Breast epithelium (tissue), 4 donors: ENCODE measurements around the gene CDC73. TPM values are rescaled to one million over a fixed set of nuclear protein-coding genes. Genes with fewer than 3 reads are reported as not detected.

ENCODE experiments used
- DNase-seq, 2 donors: peaks; one replicate each; pipeline ENCODE4 v3.0.0-alpha.2; 2019; ENCODE audit warnings: low spot score in 2 of 2
- H3K27ac ChIP-seq, 2 donors: fragments of 200-600 bp; sonication (generic) in 1 of 2; one replicate each; pipeline ENCODE4 v1.5.1; 2016 to 2019; ENCODE audit warnings: mild to moderate bottlenecking in 1 of 2
- H3K27me3 ChIP-seq, 2 donors: fragments of 200-600 bp; sonication (generic) in 1 of 2; one replicate each; pipeline versions ENCODE4 v1.5.1 to v1.6.0; 2017 to 2019; ENCODE audit warnings: control low read depth in 1 of 2, mild to moderate bottlenecking in 1 of 2
- H3K36me3 ChIP-seq: fragments of 200-600 bp; one replicate; pipeline ENCODE4 v1.5.1; 2019
- H3K4me1 ChIP-seq, 2 donors: fragments of 200-600 bp; sonication (generic); one replicate each; pipeline ENCODE4 v1.5.1; 2016 to 2019; ENCODE audit warnings: control low read depth in 1 of 2
- H3K4me3 ChIP-seq, 3 donors: fragments of 200-600 bp; sonication (generic); 1 replicate in 2 of 3; 2 replicates in 1 of 3; pipeline ENCODE4 v1.5.1; 2016 to 2019; ENCODE audit warnings: mild to moderate bottlenecking in 3 of 3, moderate library complexity in 2 of 3
- H3K9me3 ChIP-seq, 2 donors: fragments of 200-600 bp; sonication (generic) in 1 of 2; one replicate each; pipeline ENCODE4 v1.5.1; 2016 to 2019; ENCODE audit warnings: control low read depth in 1 of 2
- POLR2A ChIP-seq: fragments of 450-650 bp; IDR thresholded peaks from one replicate; pipeline ENCODE4 v1.6.1; 2016; ENCODE audit warnings: antibody characterized with exemption, mild to moderate bottlenecking, moderate library complexity
- POLR2AphosphoS5 ChIP-seq, 3 donors: sonication (generic); formaldehyde crosslinking; IDR thresholded peaks; one replicate each; pipeline ENCODE4 v1.6.1; 2017; ENCODE audit warnings: antibody characterized with exemption in 3 of 3
- intact Hi-C: fragments of 100-400 bp; cut with DNase I; formaldehyde crosslinking; loops from one replicate; pipeline ENCODE4 v1.15.1; 2023; ENCODE audit warnings: low total_unique reads
- total RNA-seq, 3 donors: library from RNA; depleted of rRNA; stranded (reverse); fragments of >200 nt; gene quantifications; one replicate each; pipeline ENCODE4 v1.1.0, GENCODE V29; 2016
- TF ChIP-seq, protein P1 (sequence below), 3 donors: fragments of 450-650 bp; IDR thresholded peaks; one replicate each; pipeline ENCODE4 v1.5.1; 2016 to 2017; ENCODE audit warnings: antibody characterized with exemption in 3 of 3, mild to moderate bottlenecking in 3 of 3, moderate library complexity in 3 of 3

The CDC73 gene
- total RNA-seq, 3 donors from 2014 or later: 36.1 to 52.0 (median 49.6) TPM

DNA sequence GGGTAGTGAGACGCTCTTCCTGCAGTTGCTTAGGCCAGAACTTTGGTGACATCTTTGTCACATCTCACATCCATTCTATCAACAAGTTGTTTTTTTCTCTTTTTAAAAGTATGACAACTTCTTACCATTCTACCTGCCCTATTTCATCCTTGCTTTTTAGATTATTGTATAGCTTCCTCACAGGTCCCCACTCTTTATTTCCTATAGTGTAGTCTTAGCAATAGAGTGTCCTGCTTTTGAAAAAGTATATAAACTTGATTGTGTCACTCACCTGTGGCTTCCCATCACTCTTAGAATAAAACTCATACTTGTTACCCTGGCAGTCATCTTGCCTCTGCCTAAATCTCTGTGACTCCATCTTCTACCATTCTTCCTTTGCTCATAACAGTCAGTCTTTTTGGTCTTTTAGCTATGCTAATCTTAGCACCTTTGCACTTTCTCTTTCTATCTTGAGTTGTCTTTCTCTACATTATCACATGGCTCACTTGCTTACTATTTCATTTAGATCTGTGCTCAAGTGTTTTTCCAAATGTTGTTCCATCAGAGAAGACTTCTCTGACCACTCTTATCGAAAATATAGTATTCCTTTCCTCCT lies 9.5 kb downstream of the CDC73 start:
- H3K4me3 ChIP-seq: no peak overlapping the region
- intact Hi-C loops: no loop called here
- no peaks in the 10 kb centered on the region for H3K9me3 ChIP-seq
- TF ChIP-seq, protein P1, sequence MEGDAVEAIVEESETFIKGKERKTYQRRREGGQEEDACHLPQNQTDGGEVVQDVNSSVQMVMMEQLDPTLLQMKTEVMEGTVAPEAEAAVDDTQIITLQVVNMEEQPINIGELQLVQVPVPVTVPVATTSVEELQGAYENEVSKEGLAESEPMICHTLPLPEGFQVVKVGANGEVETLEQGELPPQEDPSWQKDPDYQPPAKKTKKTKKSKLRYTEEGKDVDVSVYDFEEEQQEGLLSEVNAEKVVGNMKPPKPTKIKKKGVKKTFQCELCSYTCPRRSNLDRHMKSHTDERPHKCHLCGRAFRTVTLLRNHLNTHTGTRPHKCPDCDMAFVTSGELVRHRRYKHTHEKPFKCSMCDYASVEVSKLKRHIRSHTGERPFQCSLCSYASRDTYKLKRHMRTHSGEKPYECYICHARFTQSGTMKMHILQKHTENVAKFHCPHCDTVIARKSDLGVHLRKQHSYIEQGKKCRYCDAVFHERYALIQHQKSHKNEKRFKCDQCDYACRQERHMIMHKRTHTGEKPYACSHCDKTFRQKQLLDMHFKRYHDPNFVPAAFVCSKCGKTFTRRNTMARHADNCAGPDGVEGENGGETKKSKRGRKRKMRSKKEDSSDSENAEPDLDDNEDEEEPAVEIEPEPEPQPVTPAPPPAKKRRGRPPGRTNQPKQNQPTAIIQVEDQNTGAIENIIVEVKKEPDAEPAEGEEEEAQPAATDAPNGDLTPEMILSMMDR (IDR thresholded peaks at IDR 0.05): no peak
- TF ChIP-seq POLR2A: no peak
- peaks cover 14% of the 10 kb centered on the region for H3K36me3 ChIP-seq
- DNase-seq: no peak
- no peaks in the 10 kb centered on the region for H3K4me1 ChIP-seq
- H3K27ac ChIP-seq: no peak overlapping the region
- H3K27me3 ChIP-seq: no peaks in the 10 kb centered on the region

DNA sequence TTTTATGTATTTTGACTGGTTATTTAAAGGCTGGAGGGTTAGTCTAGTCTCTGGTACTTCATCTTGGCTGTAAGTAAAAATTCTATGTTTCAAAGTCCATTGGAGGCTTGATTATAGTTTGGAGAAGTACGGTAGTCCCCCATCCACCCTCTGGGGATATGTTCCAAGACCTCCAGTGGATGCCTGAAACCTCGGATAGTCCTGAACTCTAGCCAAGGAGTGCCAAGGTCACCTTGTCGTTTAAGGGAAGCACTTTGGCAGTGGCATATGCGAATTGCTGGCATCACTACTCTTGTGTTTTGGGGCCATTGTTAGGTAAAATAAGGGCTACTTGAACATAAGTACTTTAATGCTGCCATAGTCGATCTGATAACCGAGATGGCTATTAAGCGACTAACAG lies 18.4 kb downstream of the CDC73 start:
- Histone ChIP-seq H3K27ac (no peak overlapping the region), H3K27me3 (no peaks in the 10 kb centered on the region), H3K36me3 (peaks cover 8% of the 10 kb centered on the region), H3K9me3 (no peaks in the 10 kb centered on the region), H3K4me3 (no peak overlapping the region), H3K4me1 (no peaks in the 10 kb centered on the region)
- TF ChIP-seq POLR2A (no peak), POLR2AphosphoS5 (IDR thresholded peaks at IDR 0.05) (no peak)
- DNase-seq: no peak
- intact Hi-C loops: no loop called here

DNA sequence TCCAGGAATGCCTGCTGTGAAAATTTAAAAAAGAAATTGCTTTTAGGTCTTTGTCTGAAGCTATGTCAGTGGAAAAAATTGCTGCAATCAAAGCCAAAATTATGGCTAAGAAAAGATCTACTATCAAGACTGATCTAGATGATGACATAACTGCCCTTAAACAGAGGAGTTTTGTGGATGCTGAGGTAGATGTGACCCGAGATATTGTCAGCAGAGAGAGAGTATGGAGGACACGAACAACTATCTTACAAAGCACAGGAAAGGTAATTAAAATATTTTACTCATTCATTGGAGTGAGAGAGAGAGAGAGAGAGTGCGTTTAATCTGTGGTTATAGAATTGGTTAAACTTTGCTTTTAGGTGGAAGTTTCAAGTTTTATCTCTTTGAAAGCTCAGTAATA lies 20.0 kb downstream of the CDC73 start:
- intact Hi-C loops: no loop called here
- Histone ChIP-seq H3K9me3 (no peaks in the 10 kb centered on the region), H3K36me3 (no peaks in the 10 kb centered on the region), H3K27ac (no peak overlapping the region), H3K4me1 (no peaks in the 10 kb centered on the region), H3K27me3 (no peaks in the 10 kb centered on the region), H3K4me3 (no peak overlapping the region)
- DNase-seq: no peak
- TF ChIP-seq, protein P1 (IDR thresholded peaks at IDR 0.05): no peak
- TF ChIP-seq POLR2A (no peak), POLR2AphosphoS5 (IDR thresholded peaks at IDR 0.05) (no peak)

DNA sequence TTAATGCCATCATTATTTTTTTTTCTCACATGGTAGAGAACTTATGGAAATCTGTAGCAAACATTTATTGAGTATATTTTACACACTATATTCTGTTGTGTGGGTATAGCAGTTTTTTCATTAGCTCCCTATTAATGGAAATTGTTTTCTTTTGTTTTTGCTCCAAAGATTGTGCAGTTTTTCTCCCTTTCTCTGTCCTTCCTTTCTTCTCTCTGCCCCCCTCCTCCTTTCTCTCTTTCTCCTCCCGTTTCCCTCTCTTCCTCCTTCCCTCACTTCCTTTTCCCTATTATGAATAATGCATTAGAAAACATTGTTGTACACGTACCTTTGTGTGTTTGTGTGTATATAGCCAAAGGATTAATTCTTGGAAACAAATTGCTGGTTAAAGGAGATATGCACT lies 20.6 kb downstream of the CDC73 start:
- no peaks in the 10 kb centered on the region for H3K4me1 ChIP-seq
- TF ChIP-seq POLR2A (no peak), POLR2AphosphoS5 (IDR thresholded peaks at IDR 0.05) (no peak)
- TF ChIP-seq, protein P1 (IDR thresholded peaks at IDR 0.05): no peak
- H3K27me3 ChIP-seq: no peaks in the 10 kb centered on the region
- intact Hi-C loops: no loop called here
- no peaks in the 10 kb centered on the region for H3K36me3 ChIP-seq
- H3K9me3 ChIP-seq: no peaks in the 10 kb centered on the region
- H3K4me3 ChIP-seq: no peak overlapping the region
- no peak overlapping the region for H3K27ac ChIP-seq
- no peak for DNase-seq

DNA sequence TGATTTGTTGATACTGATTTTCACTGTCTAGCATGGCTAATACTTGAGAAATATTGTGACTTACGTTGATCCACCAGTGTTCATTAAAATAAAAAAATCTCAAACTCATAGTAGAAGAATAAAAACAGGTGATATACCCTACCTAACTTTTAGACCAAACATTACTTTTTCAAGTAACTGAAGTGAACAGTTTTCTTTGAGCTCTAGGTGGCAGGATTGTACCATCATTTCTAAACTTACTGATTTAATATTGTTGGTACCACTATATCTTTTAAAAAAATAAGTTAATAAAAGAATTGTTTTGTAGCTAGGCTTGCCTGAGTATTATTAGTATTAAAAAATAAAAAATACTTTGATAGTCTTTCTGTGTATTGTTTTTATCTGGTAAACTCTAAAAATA lies 21.5 kb downstream of the CDC73 start:
- Histone ChIP-seq H3K4me1 (no peaks in the 10 kb centered on the region), H3K9me3 (no peaks in the 10 kb centered on the region), H3K27ac (no peak overlapping the region), H3K4me3 (no peak overlapping the region), H3K27me3 (no peaks in the 10 kb centered on the region), H3K36me3 (no peaks in the 10 kb centered on the region)
- TF ChIP-seq, protein P1 (IDR thresholded peaks at IDR 0.05): no peak
- TF ChIP-seq POLR2A: no peak
- intact Hi-C loops: no loop called here
- DNase-seq: no peak

DNA sequence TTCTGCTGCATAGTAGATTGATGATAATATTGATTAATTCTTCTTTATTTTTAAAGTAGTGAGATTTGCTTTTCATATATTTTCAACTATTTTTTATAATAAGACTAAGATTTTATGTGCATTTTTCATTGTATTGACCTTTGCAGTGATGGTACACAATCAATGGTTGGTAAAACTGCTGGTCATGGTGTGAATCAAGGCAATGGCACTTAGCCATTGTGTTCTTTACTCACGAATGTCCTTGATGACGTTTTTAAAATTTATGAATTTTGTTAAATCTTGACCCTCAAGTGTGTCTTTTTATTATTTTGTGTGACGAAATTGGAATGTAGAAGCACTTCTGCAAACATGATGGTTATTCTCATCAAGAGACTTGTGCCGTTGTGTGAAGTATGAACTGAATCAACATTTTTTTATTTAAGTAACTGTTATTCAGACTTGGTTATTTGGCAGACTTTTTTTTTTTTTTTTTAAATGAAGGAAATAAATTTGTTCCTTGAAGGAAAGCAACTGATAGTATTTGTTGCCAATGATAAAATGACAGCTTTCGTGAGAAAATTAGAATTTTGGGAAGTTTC lies 22.6 kb downstream of the CDC73 start:
- Histone ChIP-seq H3K4me3 (no peak overlapping the region), H3K9me3 (no peaks in the 10 kb centered on the region), H3K27ac (no peak overlapping the region), H3K4me1 (no peaks in the 10 kb centered on the region), H3K36me3 (no peaks in the 10 kb centered on the region), H3K27me3 (no peaks in the 10 kb centered on the region)
- intact Hi-C loops: no loop called here
- TF ChIP-seq POLR2A: no peak
- TF ChIP-seq, protein P1 (IDR thresholded peaks at IDR 0.05): no peak
- TF ChIP-seq POLR2AphosphoS5 (IDR thresholded peaks at IDR 0.05): no peak
- no peak for DNase-seq
